ENCODE results near the gene MTUS2.

The MTUS2 gene

DNA sequence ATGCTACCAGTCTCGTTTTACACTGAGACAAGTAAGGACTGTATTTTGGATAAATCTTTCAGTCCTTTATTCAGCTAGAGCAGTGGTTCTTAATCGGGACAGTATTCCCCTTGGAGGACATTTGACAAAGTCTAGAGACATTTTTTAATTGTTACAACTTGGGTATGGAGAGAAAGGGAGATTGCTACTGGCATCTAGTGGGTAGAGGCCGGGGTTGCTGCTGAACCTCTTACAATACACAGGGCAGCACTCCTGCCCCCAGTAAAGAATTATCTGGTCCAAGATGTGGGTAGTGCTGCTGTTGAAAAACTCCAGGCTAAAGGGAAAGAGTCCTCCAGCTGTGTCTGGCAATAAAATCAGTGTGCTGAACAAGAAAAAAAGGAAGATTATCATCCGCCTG, 440.5 kb downstream of the MTUS2 start:
- no peak for DNase-seq

DNA sequence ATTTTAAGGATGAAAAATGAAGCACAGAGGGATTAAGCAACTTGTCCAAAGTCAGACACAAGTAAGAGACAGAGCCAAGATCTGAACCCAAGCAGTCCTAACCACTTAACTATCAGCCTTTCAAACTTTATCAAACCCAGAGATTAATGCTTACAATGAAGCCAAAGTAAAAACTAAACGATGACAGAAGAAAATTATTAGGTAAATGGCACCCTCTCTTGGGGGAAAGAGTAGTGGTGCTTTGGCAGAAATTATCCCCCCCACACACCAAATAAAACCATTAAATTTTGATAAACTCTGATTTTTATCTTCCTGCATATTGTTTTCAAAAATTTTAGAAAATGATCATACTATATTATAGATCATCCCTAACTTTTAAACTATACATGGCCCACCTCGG, 446.1 kb downstream of the MTUS2 start:
- DNase-seq = no peak

DNA sequence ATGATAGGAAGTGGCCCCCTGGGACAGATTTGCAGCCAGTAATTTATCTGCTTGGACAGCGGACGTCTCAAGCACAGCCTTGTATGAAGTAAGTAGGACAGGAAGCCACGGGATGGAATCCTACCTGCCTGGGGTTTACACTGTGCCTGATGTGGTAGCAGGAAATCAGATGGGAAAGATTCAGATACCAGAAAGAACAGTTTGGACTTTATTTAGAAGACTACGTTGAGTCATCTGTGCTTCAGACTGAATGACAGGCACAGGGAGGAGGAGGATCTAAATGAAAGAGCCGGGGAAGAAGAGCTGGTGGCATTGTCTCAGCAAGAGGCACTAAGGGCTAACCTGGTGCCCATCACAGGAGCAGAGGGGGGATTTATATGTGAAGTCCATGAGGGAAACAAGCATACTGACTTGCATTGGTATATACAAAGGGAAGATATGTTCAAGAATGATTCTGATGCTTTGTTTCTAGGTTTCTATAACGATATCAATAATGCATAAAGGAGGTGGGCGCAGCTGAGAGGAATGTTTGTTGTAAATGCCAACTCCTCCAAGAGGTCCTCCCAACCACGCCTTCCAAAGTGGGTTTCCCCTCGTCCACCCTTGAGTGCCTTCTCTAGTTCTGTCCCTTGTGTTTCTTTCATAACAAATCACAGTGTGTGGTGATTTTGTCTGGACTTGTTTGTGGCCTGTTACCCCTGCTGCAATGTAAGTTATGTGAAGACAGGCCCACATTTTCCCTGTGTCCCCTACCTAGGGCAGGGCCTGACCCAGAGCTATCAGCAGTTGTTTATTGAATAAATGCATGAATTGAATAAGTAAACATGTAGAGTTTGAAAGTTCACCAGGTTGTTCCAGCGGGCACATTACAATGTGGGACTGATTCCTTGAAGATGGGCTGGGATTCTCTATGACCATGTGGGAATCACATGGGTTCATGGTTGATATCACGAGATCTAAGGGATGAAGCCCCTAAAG, 446.9 kb downstream of the MTUS2 start:
- no peak for DNase-seq

GRCh38 chr13:29270271-29270985, 450.3 kb downstream of the MTUS2 start:
- DNase-seq = no peak

DNA sequence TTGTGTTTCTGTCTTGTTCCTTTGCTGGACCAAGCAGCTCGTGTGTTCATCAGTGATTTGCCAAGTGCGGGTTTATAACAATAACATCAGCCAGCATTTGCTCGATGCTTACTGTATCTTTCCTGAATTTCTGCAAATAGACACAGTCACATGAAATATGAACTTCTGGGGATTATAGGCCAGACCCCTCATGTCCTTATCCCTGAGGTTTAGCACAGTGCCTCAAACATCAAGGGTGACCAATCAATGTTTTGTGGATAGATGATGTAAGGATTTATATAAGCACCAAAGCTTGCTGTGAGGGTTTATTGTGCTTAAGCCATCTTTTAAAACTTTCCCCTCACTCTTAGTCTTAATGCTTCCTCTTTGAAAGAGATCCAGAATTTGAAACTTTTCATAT, 451.5 kb downstream of the MTUS2 start:
- no peak for DNase-seq

- DNase-seq = no peak
These were observed 459.5 kb downstream of the MTUS2 start for GRCh38 chr13:29279356-29280254.

- DNase-seq = no peak
These were observed 461.9 kb downstream of the MTUS2 start for GRCh38 chr13:29281932-29282495.

- no peak for DNase-seq
These were observed 464.6 kb downstream of the MTUS2 start for GRCh38 chr13:29284726-29285125.

GRCh38 chr13:29287237-29287636, 467.1 kb downstream of the MTUS2 start:
- no peak for DNase-seq

- DNase-seq = no peak
These were observed 471.9 kb downstream of the MTUS2 start for GRCh38 chr13:29292045-29292444.

GRCh38 chr13:29294821-29295220, 474.7 kb downstream of the MTUS2 start:
- DNase-seq = no peak

- DNase-seq = no peak
These were observed 480.9 kb downstream of the MTUS2 start for GRCh38 chr13:29301027-29301426.

DNA sequence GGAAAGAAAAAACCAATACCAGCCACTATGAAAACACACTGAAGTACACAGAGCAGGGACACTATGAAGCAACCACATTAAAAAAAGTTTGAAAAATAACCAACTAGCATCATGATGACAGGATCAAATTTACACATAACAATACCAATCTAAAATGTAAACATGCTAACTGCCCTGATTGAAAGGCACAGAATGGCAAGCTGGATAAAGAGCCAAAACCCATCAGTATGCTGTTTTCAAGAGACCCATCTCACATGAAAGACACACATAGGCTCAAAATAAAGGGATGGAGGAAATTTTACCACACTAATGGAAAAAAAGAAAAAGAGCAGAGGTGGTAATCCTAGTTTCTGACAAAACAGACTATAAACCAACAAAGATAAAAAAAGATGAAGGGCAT, 484.0 kb downstream of the MTUS2 start:
- DNase-seq = no peak

- no peak for DNase-seq
These were observed 490.7 kb downstream of the MTUS2 start for GRCh38 chr13:29310806-29311205.

DNA sequence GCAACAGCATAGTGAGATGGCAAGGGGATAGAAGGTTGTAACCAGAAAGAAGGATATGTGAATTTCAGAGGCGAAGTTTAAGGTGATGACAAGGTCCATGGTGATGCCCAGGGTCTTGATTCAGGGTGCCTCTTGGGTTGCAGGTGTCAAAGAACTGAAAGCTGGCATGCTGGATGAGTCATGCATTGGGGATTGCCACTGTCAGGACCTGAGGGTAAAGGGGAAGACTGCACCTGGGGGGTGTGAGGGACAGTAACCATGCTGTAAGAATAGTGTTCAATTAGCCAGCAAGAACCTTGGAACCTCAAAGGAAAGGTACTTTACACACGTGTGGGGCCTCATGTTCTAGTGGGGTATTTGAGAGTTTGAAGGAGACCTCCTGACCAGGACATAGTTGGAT, 495.7 kb downstream of the MTUS2 start:
- no peak for DNase-seq

- no peak for DNase-seq
These were observed 497.7 kb downstream of the MTUS2 start for GRCh38 chr13:29317828-29318227.

- no peak for DNase-seq
These were observed 498.6 kb downstream of the MTUS2 start for GRCh38 chr13:29318741-29319140.

- no peak for DNase-seq
These were observed 499.3 kb downstream of the MTUS2 start for GRCh38 chr13:29319451-29319850.

DNA sequence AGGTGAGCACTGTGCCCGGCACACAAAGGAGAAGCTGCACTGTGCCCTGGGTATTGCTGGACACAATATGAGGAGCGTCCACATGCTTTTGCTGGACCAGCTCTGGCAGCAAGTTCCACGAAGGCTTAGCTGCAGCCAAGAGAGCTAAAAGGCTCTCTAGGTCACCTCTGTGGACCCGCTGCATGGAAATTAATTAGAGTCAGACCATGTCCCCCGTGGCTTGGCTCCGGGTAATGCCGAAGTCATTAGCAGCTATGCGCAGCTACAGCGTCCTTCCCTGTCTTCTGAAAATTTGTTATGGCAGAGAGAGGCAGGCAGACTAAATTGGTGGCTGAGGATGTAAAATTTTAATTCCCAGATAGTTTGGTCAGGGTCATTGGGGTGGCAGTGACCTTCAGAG, 503.8 kb downstream of the MTUS2 start:
- DNase-seq = no peak

- no peak for DNase-seq
These were observed 504.5 kb downstream of the MTUS2 start for GRCh38 chr13:29324601-29325000.

GRCh38 chr13:29328501-29328900, 508.4 kb downstream of the MTUS2 start:
- no peak for DNase-seq

GRCh38 chr13:29336356-29336755, 516.2 kb downstream of the MTUS2 start:
- no peak for DNase-seq

Data from NCI-H2081 treated with DMSO at 0.1 percent for 48 hours (cell line).